GM12892 (cell line): ENCODE data around the gene TRIP12.

ENCODE experiments used
- POLR2A ChIP-seq: IDR thresholded peaks from 2 replicates; pipeline ENCODE4 v1.6.1; 2011; ENCODE audit warnings: low read depth, low read length, control low read depth
- POLR2AphosphoS5 ChIP-seq: IDR thresholded peaks from 2 replicates; pipeline ENCODE4 v1.6.1; 2011; ENCODE audit warnings: low read depth, low read length, control low read depth
- TAF1 ChIP-seq: IDR thresholded peaks from 2 replicates; pipeline ENCODE4 v1.6.1; 2011; ENCODE audit warnings: low read depth, mild to moderate bottlenecking, control low read depth, low read length, borderline replicate concordance

GRCh38 chr2:229922449-229923386 lies 909 bp upstream of the TRIP12 start, which contains the start of gene FBXO36:
- TF ChIP-seq POLR2AphosphoS5 (no peak), TAF1 (peak; percentile 22; the same call in 1 of the 2 replicates), POLR2A (no peak)
